HT-29 (cell line): ENCODE results near the gene EXOC4. TPM values are rescaled to one million over a fixed set of nuclear protein-coding genes. Genes with fewer than 3 reads are reported as not detected.
"Not testable (repeated sequence)": the region's sequence is repeated elsewhere in the genome, so short reads cannot be mapped to it uniquely, and the experiment has no call there.

Source experiments
- DNase-seq: peaks from one replicate; pipeline ENCODE4 v3.0.0-alpha.2; 2015; ENCODE audit warnings: low spot score
- total RNA-seq: library from RNA; depleted of rRNA; stranded (reverse); fragments of >200 nt; shearing (Covaris generic); gene quantifications from 2 replicates; pipeline ENCODE4 v1.2.3, GENCODE V29; 2014

The EXOC4 gene
- total RNA-seq, 1 experiment from 2014 or later = 59.8 TPM

DNA sequence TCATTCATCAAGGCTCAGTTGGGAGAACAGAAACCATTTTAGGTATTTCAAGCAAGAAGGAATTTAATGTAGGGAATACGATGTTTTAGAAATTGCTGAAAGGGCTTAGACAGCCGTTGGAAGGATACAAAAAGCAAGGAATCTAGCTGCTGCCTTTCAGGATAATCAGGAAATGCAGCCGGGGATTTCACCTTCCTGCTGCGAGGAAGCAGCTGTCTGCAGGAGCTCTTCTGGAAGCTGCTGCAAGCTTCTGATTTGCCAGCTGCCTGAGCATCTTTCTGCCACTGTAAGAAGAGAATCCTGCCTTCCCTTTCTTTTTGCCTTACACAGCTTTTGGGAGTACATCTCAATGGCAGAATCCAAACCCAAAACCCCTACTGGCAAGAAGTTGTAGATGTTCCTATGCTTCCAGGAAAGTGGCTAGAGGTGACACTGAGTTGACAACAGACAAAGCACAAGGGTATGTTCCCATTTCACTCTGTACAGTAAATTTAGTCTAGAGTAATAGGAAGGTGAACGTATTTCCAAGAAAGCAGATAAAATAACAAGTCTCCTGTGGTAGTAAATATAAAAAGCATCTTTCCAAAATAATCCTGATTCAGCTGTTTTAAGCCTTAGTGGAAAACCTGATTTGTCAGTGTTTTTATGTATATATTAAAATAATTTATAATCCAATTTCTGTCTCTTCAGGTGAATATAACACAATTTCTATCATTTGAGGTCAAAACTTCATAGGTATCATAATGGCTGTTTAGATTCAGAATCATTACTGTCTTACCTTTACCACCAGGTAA lies 725.8 kb downstream of the EXOC4 start:
- DNase-seq = no peak

DNA sequence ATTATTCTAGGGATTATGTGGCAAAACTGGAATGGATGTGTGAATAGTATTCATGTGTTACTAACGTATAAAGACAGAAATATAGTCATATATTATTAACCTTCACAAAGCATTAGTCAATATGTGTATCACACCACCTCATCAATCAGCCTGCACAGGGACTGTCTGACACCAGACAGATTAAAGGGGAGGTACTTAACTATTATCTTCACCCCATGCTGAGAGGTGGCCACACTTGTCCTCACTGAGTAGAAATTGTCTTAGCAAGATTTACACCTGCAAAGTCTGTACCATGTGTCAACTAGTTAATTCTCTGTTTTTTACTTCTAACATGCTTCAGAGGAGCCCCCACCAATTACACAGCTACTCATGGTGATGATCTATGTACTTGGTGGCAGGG lies 727.9 kb downstream of the EXOC4 start:
- no peak for DNase-seq

DNA sequence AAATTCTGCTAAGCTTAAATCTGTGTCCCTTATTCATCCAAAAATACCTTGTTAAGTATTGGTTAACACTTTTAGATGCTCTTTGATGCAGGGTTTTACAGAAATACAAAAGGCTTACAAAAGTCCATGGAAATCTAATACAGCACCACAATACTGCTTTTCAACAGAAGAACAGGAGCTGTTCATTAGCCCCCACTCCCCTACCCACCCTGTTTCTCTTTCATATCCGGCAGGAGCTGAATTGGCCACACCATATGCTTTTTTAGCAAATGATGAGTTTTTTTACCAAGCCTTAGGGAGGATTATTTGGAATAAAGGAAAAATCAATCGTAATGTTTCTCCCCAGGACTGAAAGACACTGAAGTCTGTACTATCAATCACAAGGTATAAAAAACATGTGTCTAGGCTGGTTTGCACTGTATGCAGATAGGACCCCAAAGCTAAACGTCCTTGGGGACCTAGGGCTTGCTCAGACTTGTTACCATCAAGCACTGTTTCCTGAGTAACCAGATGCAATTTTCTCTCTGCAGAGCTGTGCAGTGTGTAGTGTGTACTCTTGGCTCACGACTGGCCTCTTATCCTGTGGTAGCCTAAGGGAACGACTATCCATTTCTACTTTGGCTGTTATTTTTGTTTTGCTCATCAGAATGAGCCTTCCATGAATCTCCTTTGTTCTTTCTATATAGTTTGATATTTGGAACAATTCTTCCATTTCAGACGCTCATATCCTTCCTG lies 731.0 kb downstream of the EXOC4 start:
- no peak for DNase-seq

DNA sequence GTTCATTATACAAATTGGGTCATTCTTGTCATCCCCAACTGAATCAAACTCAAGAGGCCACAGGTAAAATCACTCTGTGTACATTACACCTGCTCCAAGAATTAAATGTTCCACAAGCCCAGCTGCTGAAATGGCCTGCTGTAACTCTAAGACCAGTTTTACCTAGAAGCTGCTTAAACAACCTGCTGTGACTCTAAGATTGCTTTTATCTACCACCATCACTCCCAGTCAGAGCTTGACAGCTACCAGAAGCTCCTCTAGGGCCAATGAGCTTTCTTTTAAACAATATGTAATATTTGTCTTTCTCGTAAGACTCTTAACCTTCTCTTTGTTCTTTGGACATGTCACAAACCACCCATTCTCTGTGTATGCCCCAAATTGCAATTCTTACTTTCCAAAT lies 732.4 kb downstream of the EXOC4 start:
- no peak for DNase-seq

DNA sequence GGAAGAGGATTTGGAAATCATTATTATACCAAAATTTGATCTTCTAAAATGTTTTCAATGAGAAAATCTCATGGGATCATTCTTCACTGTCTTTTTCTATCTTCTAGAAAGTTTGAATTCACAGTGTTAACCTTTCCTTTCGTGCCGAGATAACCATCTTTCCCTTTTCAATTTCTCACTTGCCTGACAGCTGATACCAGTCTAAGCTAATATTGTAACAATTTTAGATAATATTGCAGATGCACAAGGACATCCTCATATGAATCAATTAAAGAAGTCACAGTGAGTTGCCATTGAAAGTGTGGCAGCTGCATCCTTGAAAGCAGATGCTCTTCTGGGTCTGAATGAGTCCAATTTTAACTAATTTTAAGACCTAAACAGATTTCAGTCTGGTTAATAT lies 734.7 kb downstream of the EXOC4 start:
- DNase-seq = no peak

DNA sequence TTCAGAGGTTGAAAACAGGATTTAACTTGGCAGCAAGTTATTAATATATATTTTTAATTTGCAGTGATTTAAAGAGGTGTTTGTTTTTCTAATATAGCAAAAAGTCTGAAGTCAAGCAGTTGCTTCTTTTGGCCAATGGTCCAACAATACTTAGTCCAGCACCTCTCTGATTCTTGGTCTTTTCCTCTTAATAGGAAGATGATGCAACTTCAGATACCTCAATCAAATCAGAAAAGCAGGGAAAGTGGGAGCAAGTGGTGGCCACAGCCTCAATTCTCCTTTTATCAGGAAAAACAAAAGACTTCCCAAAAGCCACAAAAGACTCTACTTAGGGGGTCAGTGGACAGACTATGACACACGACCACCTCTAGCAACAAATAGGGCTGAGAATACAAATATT lies 740.7 kb downstream of the EXOC4 start:
- no peak for DNase-seq

DNA sequence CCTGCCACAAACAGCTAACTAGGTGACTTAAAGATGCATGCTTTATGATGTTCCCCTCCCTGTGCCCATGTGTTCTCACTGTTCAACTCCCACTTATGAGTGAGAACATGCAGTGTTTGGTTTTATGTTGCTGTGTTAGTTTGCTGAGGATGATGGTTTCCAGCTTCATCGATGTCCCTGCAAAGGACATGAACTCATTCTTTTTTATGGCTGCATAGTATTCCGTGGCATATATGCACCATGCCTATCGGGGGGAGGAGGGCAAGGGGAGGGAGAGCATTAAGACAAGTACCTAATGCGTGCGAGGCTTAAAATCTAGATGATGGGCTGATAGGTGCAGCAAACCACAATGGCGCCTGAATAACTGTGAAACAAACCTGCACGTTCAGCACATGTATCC lies 741.2 kb downstream of the EXOC4 start:
- DNase-seq = not testable (repeated sequence)

DNA sequence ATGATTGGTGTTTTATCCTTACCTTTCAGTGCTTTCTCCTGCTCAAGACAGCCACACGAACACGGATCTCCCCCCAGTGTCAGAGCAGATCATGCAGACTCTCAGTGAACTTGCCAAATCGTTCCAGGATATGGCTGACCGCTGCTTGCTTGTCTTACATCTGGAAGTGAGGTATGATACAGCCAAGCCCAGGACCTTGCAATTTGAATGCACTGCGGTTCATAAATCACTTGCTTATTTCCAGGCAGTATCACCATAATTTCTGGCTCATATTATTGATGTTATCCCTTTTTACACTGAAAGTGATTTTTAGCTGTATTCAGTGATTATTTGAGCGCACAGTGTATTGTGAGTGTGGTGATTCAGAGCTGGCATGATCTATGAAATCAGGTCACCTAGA lies 744.6 kb downstream of the EXOC4 start:
- no peak for DNase-seq

DNA sequence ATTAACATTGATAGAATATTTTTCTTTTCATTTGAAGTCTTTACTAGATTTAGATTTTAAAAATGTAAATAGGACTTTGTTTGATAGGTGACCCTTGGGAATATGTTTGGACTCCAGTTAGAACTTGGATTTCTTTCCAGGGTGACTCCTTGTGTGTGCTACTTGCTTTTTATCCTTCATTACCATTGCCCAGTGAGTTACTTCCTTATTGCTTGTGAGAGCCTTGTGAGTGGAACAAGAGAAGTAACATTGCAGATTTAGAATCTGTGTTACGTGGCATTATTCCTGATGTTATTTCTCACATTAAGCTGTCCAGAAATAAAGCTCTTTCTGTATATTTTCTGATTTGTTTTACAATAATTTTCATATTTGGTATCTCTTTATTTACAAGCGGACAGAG lies 746.3 kb downstream of the EXOC4 start:
- DNase-seq = no peak

DNA sequence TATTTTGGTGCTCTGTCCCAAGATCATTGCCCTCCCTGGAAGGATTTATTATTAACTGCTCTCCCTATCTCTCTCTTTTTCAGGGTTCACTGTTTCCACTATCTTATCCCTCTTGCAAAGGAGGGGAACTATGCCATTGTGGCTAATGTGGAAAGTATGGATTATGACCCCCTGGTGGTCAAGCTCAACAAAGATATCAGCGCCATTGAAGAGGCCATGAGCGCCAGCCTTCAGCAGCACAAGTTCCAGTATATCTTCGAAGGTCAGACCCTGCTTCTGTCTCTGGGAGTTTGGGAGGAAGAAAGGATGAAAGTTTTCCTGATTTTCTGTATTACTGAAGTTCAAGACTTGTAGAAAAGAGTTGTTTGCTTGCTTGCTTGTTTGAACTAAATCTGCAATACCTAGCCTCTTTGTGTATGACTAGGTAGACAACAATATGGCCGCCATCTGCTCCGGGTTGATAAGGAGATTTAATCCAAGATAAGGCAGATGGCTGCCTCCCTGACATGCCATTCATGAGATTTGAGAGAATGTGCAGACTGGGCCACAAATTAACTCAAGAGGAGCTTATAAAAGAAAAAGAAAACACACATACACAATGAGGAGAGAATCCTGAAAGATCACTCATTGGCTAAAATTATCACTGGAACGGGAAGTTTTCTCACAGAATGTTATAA lies 752.1 kb downstream of the EXOC4 start:
- DNase-seq = no peak

DNA sequence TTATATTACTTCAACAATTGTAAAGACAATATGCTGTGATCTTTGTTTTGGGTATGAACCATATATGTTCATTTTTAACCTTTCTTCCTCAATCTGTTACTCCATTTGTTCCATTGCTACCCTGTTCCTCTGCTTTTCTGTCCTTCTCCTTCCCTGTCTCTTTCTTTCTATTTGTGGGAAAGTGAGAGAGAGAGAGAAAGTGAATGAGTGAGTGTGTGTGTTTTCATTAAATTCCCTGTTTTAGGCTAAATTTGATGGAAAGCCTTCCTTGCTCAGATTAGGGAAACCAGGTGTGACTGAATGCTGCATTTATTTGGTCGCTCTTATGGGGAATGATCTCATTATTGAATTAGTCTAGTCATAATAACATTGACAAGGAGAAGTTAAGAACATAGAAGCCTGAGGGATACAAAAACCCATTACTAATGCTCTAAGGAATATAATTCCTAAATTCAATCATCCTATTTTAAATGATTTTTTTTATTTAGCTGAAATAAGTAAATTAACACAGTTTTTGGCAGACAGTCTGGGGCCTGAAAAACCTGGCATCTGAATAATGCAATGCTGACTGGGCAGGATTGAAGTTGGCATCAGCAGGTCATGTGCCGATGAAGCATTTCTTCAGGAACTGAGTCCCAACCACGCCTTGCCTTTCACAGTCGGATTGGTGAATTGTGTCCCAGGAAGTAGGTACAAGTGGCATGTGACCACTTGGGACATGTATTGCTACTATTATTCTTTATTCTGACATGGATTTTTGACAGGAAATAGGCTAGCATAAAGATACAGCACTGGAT lies 756.6 kb downstream of the EXOC4 start:
- DNase-seq = no peak

DNA sequence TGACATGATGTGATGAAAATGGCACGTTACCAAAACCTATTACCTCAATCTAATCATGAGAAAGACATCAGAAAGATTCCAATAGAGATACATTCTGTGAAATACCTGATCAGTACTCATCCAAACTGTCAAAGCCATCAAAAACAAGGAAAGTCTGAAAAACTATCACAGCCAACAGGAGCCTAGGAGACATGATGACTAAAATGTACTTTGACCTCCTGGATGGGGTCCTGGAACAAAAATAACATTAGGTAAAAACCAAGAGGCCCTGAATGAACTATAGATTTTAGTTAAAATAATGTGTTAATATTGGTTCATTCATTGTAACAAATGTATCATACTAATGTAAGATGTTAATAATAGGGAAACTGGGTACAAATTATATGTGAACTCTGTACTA lies 760.4 kb downstream of the EXOC4 start:
- DNase-seq = no peak

DNA sequence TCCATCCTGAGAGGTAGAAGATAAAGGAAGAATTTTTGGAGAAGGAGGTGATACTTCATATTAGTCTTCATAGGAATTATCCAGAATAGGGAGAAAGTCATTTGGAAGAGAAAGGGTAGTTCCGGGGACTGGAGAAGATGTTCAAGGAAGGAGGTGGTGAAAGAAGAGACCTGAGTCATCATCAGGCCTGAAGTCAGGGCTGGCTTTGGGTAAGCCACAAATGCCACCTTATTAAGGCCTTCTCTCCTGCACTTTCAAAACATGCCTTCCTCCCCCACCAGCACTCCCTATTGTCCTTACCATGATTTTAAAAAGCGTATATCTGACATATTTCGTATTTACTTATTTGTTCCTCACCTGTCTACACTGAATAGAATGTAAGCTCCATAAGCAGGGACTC lies 762.1 kb downstream of the EXOC4 start:
- no peak for DNase-seq

DNA sequence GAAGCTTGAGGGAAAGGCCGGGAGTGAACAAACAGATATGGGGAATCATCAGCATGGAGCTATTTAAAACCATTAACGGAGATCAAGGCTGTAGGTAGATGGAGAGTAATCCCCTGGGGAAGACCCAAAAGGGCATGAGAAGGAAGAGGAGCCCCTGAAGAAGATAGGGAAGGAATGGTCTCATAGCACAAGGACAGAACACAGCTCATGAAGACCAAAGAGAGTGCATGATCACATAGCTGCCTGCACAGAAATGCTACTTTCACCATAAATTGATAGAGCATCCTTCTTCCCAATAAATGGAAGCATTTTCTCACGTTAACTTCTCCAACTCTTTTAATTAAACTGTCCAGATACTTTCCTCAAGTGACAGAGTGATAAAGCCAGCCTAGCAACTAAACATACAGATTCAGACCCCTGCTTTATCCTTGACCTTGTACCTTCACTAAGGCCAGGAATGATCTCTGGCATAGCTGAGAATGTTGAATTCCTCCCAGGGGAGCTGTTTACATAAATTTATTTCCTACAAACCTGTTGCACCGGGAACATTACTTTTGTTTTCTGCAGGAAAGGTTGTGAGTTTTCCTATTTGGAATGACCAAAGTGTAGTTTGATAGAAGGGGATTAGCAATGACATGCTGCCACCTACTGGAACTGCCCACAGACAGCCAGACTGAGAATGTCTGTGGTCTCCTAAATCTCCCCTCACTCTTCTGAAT lies 763.5 kb downstream of the EXOC4 start:
- peak; percentile 77 for DNase-seq

DNA sequence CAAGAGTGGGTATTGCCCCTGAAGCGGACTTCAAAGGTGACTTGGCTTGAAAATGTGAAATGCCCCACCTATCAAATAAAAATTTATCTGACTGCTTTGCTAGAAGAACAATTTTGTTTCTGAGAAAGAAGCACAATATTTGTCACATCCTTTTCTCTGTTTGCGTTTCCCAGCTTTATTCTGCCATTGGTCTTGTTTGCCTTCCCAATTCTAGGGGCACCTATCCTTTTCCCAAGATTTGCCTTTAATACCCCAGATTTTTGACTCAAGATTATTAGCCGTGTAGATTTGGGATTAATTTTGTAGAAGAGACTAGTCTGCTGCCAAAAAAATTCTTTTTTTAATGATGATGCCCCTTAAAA lies 764.0 kb downstream of the EXOC4 start:
- no peak for DNase-seq

DNA sequence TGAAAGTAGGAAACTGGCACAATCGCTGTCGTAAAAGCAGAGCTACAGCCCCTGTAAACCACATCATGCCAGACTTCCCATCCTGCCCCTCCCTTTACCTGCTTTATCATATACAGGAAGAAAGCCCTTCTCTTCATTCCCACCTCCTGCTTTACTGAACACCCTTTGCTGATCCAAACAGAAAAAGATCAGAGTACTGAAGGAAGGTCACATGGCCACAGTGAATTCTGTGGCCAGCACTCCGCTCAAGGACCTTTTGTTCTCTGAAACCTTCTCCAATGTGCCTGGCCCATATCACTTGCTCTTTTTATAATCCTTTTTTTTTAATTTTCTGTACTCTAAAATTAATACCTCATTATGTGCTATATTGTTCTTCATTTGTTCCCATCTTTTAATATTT lies 765.4 kb downstream of the EXOC4 start:
- no peak for DNase-seq

DNA sequence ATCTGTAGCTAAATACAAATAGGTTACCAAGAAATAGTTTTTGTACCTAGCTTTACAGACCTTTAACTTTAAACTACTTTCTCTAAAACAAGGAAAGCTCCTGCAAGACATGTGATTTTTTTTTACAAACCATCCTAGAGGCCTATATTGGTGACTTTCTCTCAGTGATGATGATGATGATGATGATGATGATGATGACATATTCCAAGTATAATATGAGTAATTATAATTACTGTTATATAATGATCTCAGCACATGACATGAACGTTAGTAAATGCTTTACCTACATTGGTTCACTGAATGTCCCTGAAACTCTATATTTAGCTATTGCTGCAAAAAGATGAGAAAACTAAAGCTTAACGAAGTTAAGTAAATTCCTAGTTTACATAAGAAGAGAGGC lies 766.4 kb downstream of the EXOC4 start:
- DNase-seq = no peak

DNA sequence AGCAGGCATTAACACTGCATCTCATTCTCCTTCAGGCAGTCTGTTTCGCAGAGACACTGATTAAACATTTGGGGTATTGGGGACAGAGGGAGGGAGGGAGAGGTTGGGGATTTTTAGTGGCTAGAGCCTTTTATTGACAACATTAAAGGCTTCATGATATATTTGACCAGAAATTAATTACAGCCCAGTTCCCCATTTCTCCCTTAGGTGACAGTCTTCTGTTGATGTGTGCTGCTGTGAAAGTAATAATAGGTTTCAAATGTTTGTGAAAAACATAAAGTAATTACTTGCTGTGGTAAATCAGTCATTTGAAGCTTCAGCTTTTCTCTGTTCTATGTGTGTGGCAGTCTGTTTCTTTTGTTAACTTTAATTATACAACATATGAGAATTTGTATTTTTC lies 769.0 kb downstream of the EXOC4 start:
- no peak for DNase-seq

DNA sequence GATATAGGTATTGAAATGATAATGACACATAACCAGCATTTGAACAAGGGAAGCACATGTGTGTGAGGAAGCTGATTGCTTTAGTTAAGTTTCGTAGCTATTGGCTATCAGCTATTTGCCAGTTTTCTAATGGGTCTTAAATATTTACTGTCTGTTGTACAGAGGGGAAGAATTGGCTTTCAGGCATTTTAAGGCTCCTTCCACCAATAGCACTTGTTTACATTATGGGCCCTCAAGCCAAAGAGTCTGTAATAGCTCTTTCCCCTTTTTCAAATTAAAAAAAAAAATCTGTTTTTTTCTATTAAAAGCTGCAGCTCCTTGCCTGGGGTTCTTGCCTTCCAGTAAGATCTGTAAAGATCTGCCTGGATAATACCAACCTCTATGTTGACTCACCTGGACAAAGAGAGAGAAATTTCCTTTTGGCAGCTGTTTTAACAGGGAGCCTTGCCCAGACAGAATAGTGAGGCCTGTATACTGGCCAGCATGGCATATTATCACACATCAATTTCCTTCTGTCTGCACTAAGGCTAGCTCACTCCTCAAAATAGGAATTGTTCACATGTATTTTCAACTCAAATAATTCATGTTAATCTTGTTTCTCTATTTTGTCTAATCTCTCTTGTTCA lies 769.5 kb downstream of the EXOC4 start:
- DNase-seq = no peak

DNA sequence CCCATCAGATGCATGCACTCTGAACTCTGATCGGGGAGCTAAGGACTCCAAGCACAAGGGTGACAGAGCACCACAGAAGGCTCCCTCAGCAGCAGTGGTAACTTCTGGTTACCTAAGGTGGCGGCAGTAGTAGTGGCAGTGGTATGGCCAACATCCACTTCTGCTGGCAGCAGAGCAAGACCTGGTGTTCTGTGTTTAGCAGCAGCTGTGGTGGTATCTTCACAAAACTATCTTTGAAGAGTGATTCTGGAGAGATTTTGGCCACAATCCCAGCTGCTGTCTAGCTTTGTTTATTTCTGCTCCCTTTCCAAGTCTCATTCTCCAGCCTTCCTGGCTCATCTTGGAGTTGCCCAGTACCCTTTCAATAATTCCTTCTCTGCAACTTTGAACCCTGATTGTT lies 771.9 kb downstream of the EXOC4 start:
- DNase-seq = no peak

DNA sequence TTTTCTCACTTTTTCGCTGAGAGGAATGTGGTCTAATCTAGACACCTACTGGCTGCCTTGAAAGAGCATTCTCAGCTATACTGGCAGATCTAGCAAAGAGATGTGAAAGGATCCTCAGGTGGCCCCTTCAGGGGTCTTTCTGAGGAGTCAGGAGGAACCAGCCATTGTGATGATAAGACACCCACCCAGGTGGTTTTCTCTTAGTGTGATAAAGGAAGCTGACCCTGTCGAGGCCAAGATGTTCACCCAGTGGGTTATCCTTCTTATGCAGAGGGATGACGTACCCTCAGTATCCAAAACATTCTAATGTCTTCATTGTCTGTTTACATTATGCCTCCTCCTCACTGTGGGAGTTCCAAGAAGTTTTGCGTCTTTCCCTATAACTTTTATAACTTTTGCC lies 776.0 kb downstream of the EXOC4 start:
- DNase-seq = no peak
